ENCODE data around the gene MYO9B. TPM values are rescaled to one million over a fixed set of nuclear protein-coding genes. Genes with fewer than 3 reads are reported as not detected.
A peak's percentile ranks its signal among the peaks of the same experiment; 100 is the strongest.
"Not testable (repeated sequence)": the region's sequence is repeated elsewhere in the genome, so short reads cannot be mapped to it uniquely, and the experiment has no call there.

MYO9B gene
- total and polyA plus RNA-seq, 2 of the 13 experiments (the other 11 are each of a cell fraction or from before 2014, with no cell fraction given) = 18.0 to 18.3 TPM

DNA sequence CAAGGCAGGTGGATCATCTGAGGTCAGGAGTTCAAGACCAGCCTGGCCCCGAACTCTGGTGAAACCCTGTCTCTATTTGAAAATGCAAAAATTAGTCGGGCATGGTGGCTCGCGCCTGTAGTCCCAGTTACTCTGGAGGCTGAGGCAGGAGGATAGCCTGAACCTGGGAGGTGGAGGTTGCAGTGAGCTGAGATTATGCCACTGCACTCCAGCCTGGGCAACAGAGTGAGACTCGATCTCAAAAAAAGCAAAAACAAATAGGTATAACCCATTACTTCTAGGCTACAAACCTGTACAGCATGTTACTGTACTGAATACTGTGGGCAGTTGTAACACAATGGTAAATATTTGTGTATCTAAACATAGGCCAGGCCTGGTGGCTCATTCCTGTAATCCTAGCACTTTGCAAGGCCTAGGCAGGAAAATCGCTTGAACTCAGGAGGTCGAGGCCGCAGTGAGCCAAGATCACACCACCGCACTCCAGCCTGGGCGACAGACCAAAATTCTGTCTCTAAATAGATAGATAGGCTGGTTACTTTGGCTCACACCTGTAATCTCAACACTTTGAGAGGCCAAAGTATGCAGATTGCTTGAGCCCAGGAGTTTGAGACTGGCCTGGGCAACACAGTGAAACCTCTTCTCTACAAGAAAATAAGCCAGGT, 63.5 kb downstream of the MYO9B start (continued):
- TF ChIP-seq, protein P1, sequence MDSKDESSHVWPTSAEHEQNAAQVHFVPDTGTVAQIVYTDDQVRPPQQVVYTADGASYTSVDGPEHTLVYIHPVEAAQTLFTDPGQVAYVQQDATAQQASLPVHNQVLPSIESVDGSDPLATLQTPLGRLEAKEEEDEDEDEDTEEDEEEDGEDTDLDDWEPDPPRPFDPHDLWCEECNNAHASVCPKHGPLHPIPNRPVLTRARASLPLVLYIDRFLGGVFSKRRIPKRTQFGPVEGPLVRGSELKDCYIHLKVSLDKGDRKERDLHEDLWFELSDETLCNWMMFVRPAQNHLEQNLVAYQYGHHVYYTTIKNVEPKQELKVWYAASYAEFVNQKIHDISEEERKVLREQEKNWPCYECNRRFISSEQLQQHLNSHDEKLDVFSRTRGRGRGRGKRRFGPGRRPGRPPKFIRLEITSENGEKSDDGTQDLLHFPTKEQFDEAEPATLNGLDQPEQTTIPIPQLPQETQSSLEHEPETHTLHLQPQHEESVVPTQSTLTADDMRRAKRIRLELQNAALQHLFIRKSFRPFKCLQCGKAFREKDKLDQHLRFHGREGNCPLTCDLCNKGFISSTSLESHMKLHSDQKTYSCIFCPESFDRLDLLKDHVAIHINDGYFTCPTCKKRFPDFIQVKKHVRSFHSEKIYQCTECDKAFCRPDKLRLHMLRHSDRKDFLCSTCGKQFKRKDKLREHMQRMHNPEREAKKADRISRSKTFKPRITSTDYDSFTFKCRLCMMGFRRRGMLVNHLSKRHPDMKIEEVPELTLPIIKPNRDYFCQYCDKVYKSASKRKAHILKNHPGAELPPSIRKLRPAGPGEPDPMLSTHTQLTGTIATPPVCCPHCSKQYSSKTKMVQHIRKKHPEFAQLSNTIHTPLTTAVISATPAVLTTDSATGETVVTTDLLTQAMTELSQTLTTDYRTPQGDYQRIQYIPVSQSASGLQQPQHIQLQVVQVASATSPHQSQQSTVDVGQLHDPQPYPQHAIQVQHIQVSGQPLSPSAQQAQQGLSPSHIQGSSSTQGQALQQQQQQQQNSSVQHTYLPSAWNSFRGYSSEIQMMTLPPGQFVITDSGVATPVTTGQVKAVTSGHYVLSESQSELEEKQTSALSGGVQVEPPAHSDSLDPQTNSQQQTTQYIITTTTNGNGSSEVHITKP (CRISPR knock-in tag; IDR thresholded peaks at IDR 0.05; ENCODE audit: low read depth) = peak; percentile 52; the same call in 1 of the 2 replicates
- TF ChIP-seq BRD4 (CRISPR knock-in tag; IDR thresholded peaks at IDR 0.05) (no peak), CHD4 (IDR thresholded peaks at IDR 0.05; ENCODE audit: borderline replicate concordance, low read length) (no peak), ZNF441 (CRISPR knock-in tag; IDR thresholded peaks at IDR 0.05; ENCODE audit: borderline replicate concordance) (peak; percentile 33; the same call in 1 of the 2 replicates), KLF11 (CRISPR knock-in tag; IDR thresholded peaks at IDR 0.05) (0 out of 2 replicates have a peak, but pooled peaks have one; percentile 32)
- TF ChIP-seq, protein P2, sequence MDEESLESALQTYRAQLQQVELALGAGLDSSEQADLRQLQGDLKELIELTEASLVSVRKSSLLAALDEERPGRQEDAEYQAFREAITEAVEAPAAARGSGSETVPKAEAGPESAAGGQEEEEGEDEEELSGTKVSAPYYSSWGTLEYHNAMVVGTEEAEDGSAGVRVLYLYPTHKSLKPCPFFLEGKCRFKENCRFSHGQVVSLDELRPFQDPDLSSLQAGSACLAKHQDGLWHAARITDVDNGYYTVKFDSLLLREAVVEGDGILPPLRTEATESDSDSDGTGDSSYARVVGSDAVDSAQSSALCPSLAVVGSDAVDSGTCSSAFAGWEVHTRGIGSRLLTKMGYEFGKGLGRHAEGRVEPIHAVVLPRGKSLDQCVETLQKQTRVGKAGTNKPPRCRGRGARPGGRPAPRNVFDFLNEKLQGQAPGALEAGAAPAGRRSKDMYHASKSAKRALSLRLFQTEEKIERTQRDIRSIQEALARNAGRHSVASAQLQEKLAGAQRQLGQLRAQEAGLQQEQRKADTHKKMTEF (CRISPR knock-in tag; IDR thresholded peaks at IDR 0.05) = peak; percentile 26; the same call in 1 of the 2 replicates

DNA sequence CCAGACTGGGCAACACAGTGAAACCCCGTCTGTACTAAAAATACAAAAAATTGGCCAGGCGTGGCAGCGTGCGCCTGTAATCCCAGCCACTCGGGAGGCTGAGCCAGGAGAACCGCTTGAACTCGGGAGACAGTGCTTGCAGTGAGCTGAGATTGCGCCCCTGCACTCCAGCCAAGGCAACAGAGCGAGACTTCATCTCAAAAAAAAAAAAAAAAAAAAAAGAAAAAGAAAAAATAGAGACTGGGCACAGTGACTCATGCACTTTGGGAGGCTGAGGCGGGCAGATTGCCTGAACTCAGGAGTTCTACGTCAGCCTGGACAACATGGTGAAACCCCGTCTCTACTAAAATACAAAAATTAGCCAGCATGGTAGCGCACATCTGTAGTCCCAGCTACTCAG, 69.2 kb downstream of the MYO9B start:
- 96% methylated on average over 13 of the region's 13 CpGs for WGBS (ENCODE audit: low lambda C conversion rate)

More for the DNA sequence above, 69.2 kb downstream of the MYO9B start:
- CTCF ChIA-PET (ENCODE audit: low intra/inter-chr PET ratio, low total read pairs); H3K4me2 ChIP-seq (ENCODE audit: low read depth, low read length); H3K27me3 ChIP-seq (ENCODE audit: control insufficient read depth in 1 of 2, insufficient read depth in 2 of 2, low read length in 2 of 2); DNase-seq (ENCODE audit: low spot score); H3K9ac ChIP-seq (ENCODE audit: insufficient read depth, low read depth, low read length); intact Hi-C loops (cut with micrococcal nuclease; ENCODE audit: unreplicated experiment); H3K36me3 ChIP-seq (replicated peaks in 1 of 2; ENCODE audit: control insufficient read depth in 1 of 2, insufficient read depth in 2 of 2, low read length in 2 of 2); H3K79me2 ChIP-seq (ENCODE audit: insufficient read depth, low read length); H3K27ac ChIP-seq (ENCODE audit: extremely low read length, insufficient read depth, low read length); POLR2A ChIA-PET; H3K4me3 ChIP-seq (replicated peaks in 1 of 3; ENCODE audit: insufficient read depth in 1 of 3, low read depth in 2 of 3, low read length in 3 of 3); BruUV-seq (replicated peaks); ATAC-seq; H3K9me3 ChIP-seq (ENCODE audit: low read length); H2AFZ ChIP-seq (ENCODE audit: low read length); FAIRE-seq; in situ Hi-C loops (cut with HindIII; ENCODE audit: extremely low pct_ligation_motif_present, low pct_unique_long_range_greater_than_20kb); H4K20me1 ChIP-seq (ENCODE audit: insufficient read depth, low read length); H3K4me1 ChIP-seq (ENCODE audit: insufficient read depth, low read length): not testable (repeated sequence)
